HUES64 (cell line): ENCODE data around the gene FBXL13.
"Not testable (repeated sequence)": the region's sequence is repeated elsewhere in the genome, so short reads cannot be mapped to it uniquely, and the experiment has no call there.

Experiments used
- H3K27ac ChIP-seq: 2 replicates; pipeline ENCODE4 v1.7.0; 2013; ENCODE audit warnings: low read depth, low read length, inconsistent platforms
- H3K27me3 ChIP-seq: 2 replicates; pipeline ENCODE4 v1.6.1; 2013; ENCODE audit warnings: mild to moderate bottlenecking, low read length; ENCODE audit not compliant: insufficient read depth
- H3K36me3 ChIP-seq: 2 replicates; pipeline ENCODE4 v1.6.1; 2013; ENCODE audit warnings: mild to moderate bottlenecking, low read length; ENCODE audit not compliant: insufficient read depth
- H3K4me1 ChIP-seq: 2 replicates; pipeline ENCODE4 v1.6.1; 2013; ENCODE audit warnings: mild to moderate bottlenecking, low read length, moderate library complexity; ENCODE audit not compliant: insufficient read depth
- H3K4me3 ChIP-seq: 2 replicates; pipeline ENCODE4 v1.5.1; 2013; ENCODE audit warnings: mild to moderate bottlenecking, low read length, moderate library complexity
- H3K9ac ChIP-seq: 2 replicates; pipeline ENCODE4 v1.6.1; 2013; ENCODE audit warnings: mild to moderate bottlenecking, low read depth, low read length
- H3K9me3 ChIP-seq: 2 replicates; pipeline ENCODE4 v1.6.1; 2013; ENCODE audit warnings: low read depth, low read length; ENCODE audit not compliant: insufficient read depth
- WGBS: fragments of 150-250, 120-280 bp; methylation state at CpG from one replicate; pipeline ENCODE4 v1.1.7; 2013; ENCODE audit warnings: missing lambda C conversion rate; 5-methylcytosine and 5-hydroxymethylcytosine counted together

The FBXL13 gene

GRCh38 chr7:102849079-102849478 is 225.5 kb downstream of the FBXL13 start:
- Histone ChIP-seq H3K27ac (no peak overlapping the region), H3K4me3 (no peak overlapping the region), H3K27me3 (no peaks in the 10 kb centered on the region), H3K9me3 (no peaks in the 10 kb centered on the region), H3K36me3 (no peaks in the 10 kb centered on the region), H3K9ac (no peak overlapping the region), H3K4me1 (no peaks in the 10 kb centered on the region)
- WGBS, result 92% methylated on average over 5 of the region's 5 CpGs

GRCh38 chr7:102845346-102845745 is 229.2 kb downstream of the FBXL13 start:
- Histone ChIP-seq H3K36me3 (no peaks in the 10 kb centered on the region), H3K4me1 (no peaks in the 10 kb centered on the region), H3K27me3 (no peaks in the 10 kb centered on the region), H3K4me3 (no peak overlapping the region), H3K9me3 (no peaks in the 10 kb centered on the region), H3K9ac (no peak overlapping the region), H3K27ac (no peak overlapping the region)
- WGBS, result 87% methylated on average over 2 of the region's 2 CpGs

GRCh38 chr7:102843850-102844249 is 230.7 kb downstream of the FBXL13 start:
- H3K4me3 ChIP-seq, result no peak overlapping the region
- no peaks in the 10 kb centered on the region for H3K36me3 ChIP-seq
- no peaks in the 10 kb centered on the region for H3K4me1 ChIP-seq
- H3K9ac ChIP-seq, result no peak overlapping the region
- H3K27ac ChIP-seq, result no peak overlapping the region
- 95% methylated on average over 3 of the region's 3 CpGs for WGBS
- H3K27me3 ChIP-seq, result no peaks in the 10 kb centered on the region
- no peaks in the 10 kb centered on the region for H3K9me3 ChIP-seq

GRCh38 chr7:102842284-102842683 is 232.3 kb downstream of the FBXL13 start:
- Histone ChIP-seq H3K4me1 (no peaks in the 10 kb centered on the region), H3K27me3 (no peaks in the 10 kb centered on the region), H3K27ac (no peak overlapping the region), H3K4me3 (no peak overlapping the region), H3K36me3 (no peaks in the 10 kb centered on the region), H3K9ac (no peak overlapping the region), H3K9me3 (no peaks in the 10 kb centered on the region)

- H3K9ac ChIP-seq, result no peak overlapping the region
- H3K4me3 ChIP-seq, result no peak overlapping the region
- WGBS, result 98% methylated on average over 2 of the region's 2 CpGs
Observed at GRCh38 chr7:102841290-102841689, 233.3 kb downstream of the FBXL13 start.

GRCh38 chr7:102840404-102840803 is 234.2 kb downstream of the FBXL13 start:
- H3K27me3 ChIP-seq, result no peaks in the 10 kb centered on the region
- no peak overlapping the region for H3K27ac ChIP-seq
- H3K4me1 ChIP-seq, result no peaks in the 10 kb centered on the region
- WGBS, result 82% methylated on average over 3 of the region's 3 CpGs
- no peaks in the 10 kb centered on the region for H3K36me3 ChIP-seq
- H3K4me3 ChIP-seq, result no peak overlapping the region
- H3K9me3 ChIP-seq, result no peaks in the 10 kb centered on the region
- no peak overlapping the region for H3K9ac ChIP-seq

More at GRCh38 chr7:102841290-102841689, 233.3 kb downstream of the FBXL13 start:
- Histone ChIP-seq H3K9me3 (no peaks in the 10 kb centered on the region), H3K27me3 (no peaks in the 10 kb centered on the region), H3K4me1 (no peaks in the 10 kb centered on the region), H3K27ac (no peak overlapping the region), H3K36me3 (no peaks in the 10 kb centered on the region)

- H3K36me3 ChIP-seq, H3K27ac ChIP-seq, H3K27me3 ChIP-seq, H3K9me3 ChIP-seq, H3K4me3 ChIP-seq, H3K9ac ChIP-seq, H3K4me1 ChIP-seq: not testable (repeated sequence)
- WGBS, result 94% methylated on average over 10 of the region's 10 CpGs
Observed at GRCh38 chr7:102838572-102839101, 236.0 kb downstream of the FBXL13 start.

- Histone ChIP-seq H3K27ac (no peak overlapping the region), H3K4me1 (no peaks in the 10 kb centered on the region), H3K4me3 (no peak overlapping the region), H3K36me3 (no peaks in the 10 kb centered on the region), H3K9me3 (no peaks in the 10 kb centered on the region), H3K27me3 (no peaks in the 10 kb centered on the region), H3K9ac (no peak overlapping the region)
- 88% methylated on average over 2 of the region's 3 CpGs for WGBS
Observed at GRCh38 chr7:102837802-102838201, 236.8 kb downstream of the FBXL13 start.

GRCh38 chr7:102836977-102837376 is 237.6 kb downstream of the FBXL13 start:
- 95% methylated on average over 1 of the region's 1 CpG for WGBS
- H3K27me3 ChIP-seq, result no peaks in the 10 kb centered on the region
- no peaks in the 10 kb centered on the region for H3K36me3 ChIP-seq
- no peaks in the 10 kb centered on the region for H3K9me3 ChIP-seq
- H3K9ac ChIP-seq, result no peak overlapping the region
- no peak overlapping the region for H3K4me3 ChIP-seq
- H3K27ac ChIP-seq, result no peak overlapping the region
- no peaks in the 10 kb centered on the region for H3K4me1 ChIP-seq

GRCh38 chr7:102836191-102836919 is 238.2 kb downstream of the FBXL13 start:
- WGBS, result 94% methylated on average over 6 of the region's 6 CpGs
- Histone ChIP-seq H3K27ac (no peak overlapping the region), H3K4me3 (no peak overlapping the region)

GRCh38 chr7:102834999-102835398 is 239.6 kb downstream of the FBXL13 start:
- Histone ChIP-seq H3K27me3 (no peaks in the 10 kb centered on the region), H3K4me1 (no peaks in the 10 kb centered on the region), H3K9me3 (no peaks in the 10 kb centered on the region), H3K27ac (no peak overlapping the region), H3K36me3 (no peaks in the 10 kb centered on the region), H3K4me3 (no peak overlapping the region), H3K9ac (no peak overlapping the region)
- WGBS, result 89% methylated on average over 1 of the region's 1 CpG

More at GRCh38 chr7:102836191-102836919, 238.2 kb downstream of the FBXL13 start:
- Histone ChIP-seq H3K9me3 (no peaks in the 10 kb centered on the region), H3K9ac (no peak overlapping the region), H3K27me3 (no peaks in the 10 kb centered on the region), H3K36me3 (no peaks in the 10 kb centered on the region), H3K4me1 (no peaks in the 10 kb centered on the region)

- no peak overlapping the region for H3K9ac ChIP-seq
- no peak overlapping the region for H3K27ac ChIP-seq
- WGBS, result 100% methylated on average over 1 of the region's 1 CpG
- no peaks in the 10 kb centered on the region for H3K36me3 ChIP-seq
- H3K27me3 ChIP-seq, result no peaks in the 10 kb centered on the region
- H3K4me1 ChIP-seq, result no peaks in the 10 kb centered on the region
- H3K9me3 ChIP-seq, result no peaks in the 10 kb centered on the region
- H3K4me3 ChIP-seq, result no peak overlapping the region
Observed at GRCh38 chr7:102834466-102834865, 240.1 kb downstream of the FBXL13 start.
